Endothelial cell of umbilical vein (primary cell): Measurements from ENCODE around the gene RAP1GAP2. TPM values are rescaled to one million over a fixed set of nuclear protein-coding genes. Genes with fewer than 3 reads are reported as not detected.

Experiments
- BruUV-seq: library from RNA; stranded (reverse); fragments of 400-500 nt; replicated peaks from 2 replicates; lab custom pipeline; 2021; lab: Mats Ljungman, UMichigan
- CTCF ChIA-PET: fragments of 300-600, 350-600 bp; sonication (Branson Sonifier 250); formaldehyde crosslinking; loops from one replicate; lab custom pipeline; 2021; ENCODE audit warnings: antibody characterized with exemption, inconsistent platforms; lab: Charles Lee
- POLR2A ChIA-PET: fragments of 300-600, 350-600 bp; sonication (Branson Sonifier 250); formaldehyde crosslinking; loops from one replicate; lab custom pipeline; 2021; ENCODE audit warnings: antibody characterized with exemption, inconsistent platforms; lab: Charles Lee
- DNase-seq: peaks from one replicate; pipeline ENCODE4 v3.0.0-alpha.2; 2011; ENCODE audit warnings: low read depth, low spot score
- FAIRE-seq: peaks from 2 replicates; lab custom pipeline; 2011; peaks lifted over from hg19 to GRCh38; lab: Jason Lieb, UNC
- H2AFZ ChIP-seq: 2 replicates; pipeline ENCODE4 v1.6.0; 2012; ENCODE audit warnings: low read depth, low read length, control low read depth, inconsistent platforms
- H3K27ac ChIP-seq: 2 replicates; pipeline ENCODE4 v1.5.1; 2011; ENCODE audit warnings: low read depth, mild to moderate bottlenecking, control low read depth, low read length, moderate library complexity; ENCODE audit not compliant: insufficient read depth
- H3K27me3 ChIP-seq, 2 experiments: 2 replicates each; pipeline versions ENCODE4 v1.6.0 to v1.6.1; 2011; ENCODE audit warnings: low read length in 2 of 2, mixed read lengths in 1 of 2; ENCODE audit not compliant: control insufficient read depth in 2 of 2, insufficient read depth in 2 of 2
- H3K36me3 ChIP-seq, 2 experiments: 2 replicates in 1 of 2; 3 replicates in 1 of 2; pipeline ENCODE4 v1.5.1; 2011; ENCODE audit warnings: low read length in 2 of 2, mild to moderate bottlenecking in 1 of 2, moderate library complexity in 1 of 2; ENCODE audit not compliant: control insufficient read depth in 2 of 2, insufficient read depth in 2 of 2; ENCODE audit errors: extremely low read depth in 1 of 2
- H3K4me1 ChIP-seq: 3 replicates; pipeline ENCODE4 v1.5.1; 2011; ENCODE audit warnings: mild to moderate bottlenecking, low read length; ENCODE audit not compliant: control insufficient read depth, insufficient read depth; ENCODE audit errors: extremely low read depth
- H3K4me2 ChIP-seq: 2 replicates; pipeline ENCODE4 v1.6.1; 2011; ENCODE audit warnings: low read length, control low read depth, mixed read lengths; ENCODE audit not compliant: insufficient read depth
- H3K4me3 ChIP-seq, 3 experiments: fragments of 200-600 bp in 1 of 3; sonication (generic), shearing (Covaris generic) in 1 of 3; replicated peaks in 1 of 3; 2 replicates each; pipeline ENCODE4 v1.5.1; 2011 to 2016; ENCODE audit warnings: control low read depth in 3 of 3, low read length in 3 of 3, mild to moderate bottlenecking in 2 of 3, inconsistent platforms in 1 of 3, low read depth in 1 of 3, moderate library complexity in 1 of 3; ENCODE audit not compliant: insufficient read depth in 1 of 3
- H3K79me2 ChIP-seq: 2 replicates; pipeline ENCODE4 v1.6.0; 2012; ENCODE audit warnings: low read length, inconsistent platforms; ENCODE audit not compliant: control insufficient read depth, insufficient read depth
- H3K9ac ChIP-seq: replicated peaks from 2 replicates; pipeline ENCODE3; 2011; ENCODE audit warnings: low read length, control low read depth; ENCODE audit not compliant: insufficient read depth; ENCODE audit errors: extremely low read depth
- H3K9me1 ChIP-seq: replicated peaks from 3 replicates; pipeline ENCODE4 v1.6.0; 2011; ENCODE audit warnings: mild to moderate bottlenecking, low read length; ENCODE audit not compliant: control insufficient read depth, insufficient read depth; ENCODE audit errors: extremely low read depth
- H3K9me3 ChIP-seq: replicated peaks from 2 replicates; pipeline ENCODE4 v1.5.1; 2012; ENCODE audit warnings: low read length, inconsistent platforms; ENCODE audit not compliant: control insufficient read depth, insufficient read depth
- H4K20me1 ChIP-seq: replicated peaks from 2 replicates; pipeline ENCODE3; 2011; ENCODE audit warnings: mild to moderate bottlenecking, low read length; ENCODE audit not compliant: control insufficient read depth, insufficient read depth; ENCODE audit errors: extremely low read depth
- CTCF ChIP-seq, 2 donors: IDR thresholded peaks; 1 replicate in 1 of 2; 2 replicates in 1 of 2; pipeline ENCODE4 v1.5.1; 2011; ENCODE audit warnings: low read length in 2 of 2, mild to moderate bottlenecking in 2 of 2, moderate library complexity in 2 of 2, control low read depth in 1 of 2, inconsistent platforms in 1 of 2, low read depth in 1 of 2; ENCODE audit not compliant: insufficient read depth in 1 of 2; ENCODE audit errors: extremely low read depth in 1 of 2
- EZH2 ChIP-seq: IDR thresholded peaks from 2 replicates; pipeline ENCODE4 v1.6.1; 2012; ENCODE audit warnings: borderline replicate concordance, low read depth, mild to moderate bottlenecking, moderate library complexity, low read length, inconsistent platforms; ENCODE audit not compliant: severe bottlenecking
- FOS ChIP-seq: IDR thresholded peaks from 2 replicates; pipeline ENCODE4 v1.6.1; 2011; ENCODE audit warnings: mild to moderate bottlenecking, low read length, moderate library complexity, borderline replicate concordance; ENCODE audit not compliant: insufficient read depth
- GATA2 ChIP-seq: IDR thresholded peaks from 2 replicates; pipeline ENCODE4 v1.7.0; 2011; ENCODE audit warnings: low read depth, mild to moderate bottlenecking, moderate library complexity, mixed read lengths, low read length; ENCODE audit not compliant: insufficient read length, insufficient read depth
- JUN ChIP-seq: IDR thresholded peaks from 2 replicates; pipeline ENCODE4 v1.6.1; 2011; ENCODE audit warnings: borderline replicate concordance, low read depth; ENCODE audit not compliant: insufficient read length, insufficient read depth
- MAX ChIP-seq: IDR thresholded peaks from 2 replicates; pipeline ENCODE4 v1.6.1; 2011; ENCODE audit not compliant: insufficient read depth, insufficient read length
- MYC ChIP-seq: IDR thresholded peaks from one replicate; pipeline ENCODE4 v1.6.1; 2011; ENCODE audit warnings: mild to moderate bottlenecking, low read depth, low read length
- POLR2A ChIP-seq: IDR thresholded peaks from 2 replicates; pipeline ENCODE4 v1.6.1; 2012; ENCODE audit warnings: low read depth, mild to moderate bottlenecking, control low read depth, low read length
- POLR2AphosphoS5 ChIP-seq: IDR thresholded peaks from 2 replicates; pipeline ENCODE4 v1.6.1; 2012; ENCODE audit warnings: low read depth, mild to moderate bottlenecking, control low read depth, low read length, moderate library complexity; ENCODE audit not compliant: insufficient read depth
- dilution Hi-C: fragments of 300-500 bp; cut with MboI; formaldehyde crosslinking; loops from one replicate; pipeline ENCODE4 v1.15.0; 2019; ENCODE audit warnings: low sequenced_read_pairs; ENCODE audit not compliant: extremely low pct_ligation_motif_present
- intact Hi-C: fragments of 100-400 bp; cut with micrococcal nuclease; formaldehyde crosslinking; loops from one replicate; pipeline ENCODE4 v1.10.0; 2022
- polyA plus RNA-seq, 4 experiments: library from polyadenylated mRNA; depleted of rRNA in 3 of 4; stranded (reverse) in 3 of 4; unstranded in 1 of 4; fragments of >200 nt; gene quantifications; 2 replicates each; pipeline versions ENCODE4 v1.2.1 to v1.2.3, GENCODE V29; 2011 to 2012; ENCODE audit warnings: missing spikeins in 1 of 4
- total RNA-seq: library from RNA; stranded (reverse); gene quantifications from 2 replicates; pipeline ENCODE4 v1.2.3, GENCODE V29; 2021

The RAP1GAP2 gene
- total and polyA plus RNA-seq, 2 donors (not counting 3 experiments of a cell fraction or from before 2014, with no cell fraction given): 1.4 to 3.6 TPM

- ChIA-PET CTCF (interaction anchor here (1.2 kb wide), 1 partner anchor 19 kb away, joined by 4 read pairs; no protein-coding TSS in a partner anchor), POLR2A (no interaction called here)
- H3K9me1 ChIP-seq: no peaks in the 10 kb centered on the region
- intact Hi-C loops (no loop called here), dilution Hi-C loops (no loop called here)
- TF ChIP-seq POLR2AphosphoS5: no peak
- no peak for TF ChIP-seq MAX
- TF ChIP-seq MYC: no peak
- TF ChIP-seq CTCF (IDR thresholded peaks at IDR 0.05; ENCODE audit: extremely low read depth in 1 of 2, insufficient read depth in 1 of 2, low read depth in 1 of 2, low read length in 2 of 2): no peak
- TF ChIP-seq POLR2A: no peak
- no peak for TF ChIP-seq FOS
- no peak for TF ChIP-seq GATA2
- TF ChIP-seq EZH2: no peak
- no peak for TF ChIP-seq JUN
- FAIRE-seq (no peak), DNase-seq (no peak)
- no peak overlapping the region for H3K9ac ChIP-seq
- H3K4me3 ChIP-seq: no peak overlapping the region
- no peaks in the 10 kb centered on the region for H3K27me3 ChIP-seq
- H3K4me1 ChIP-seq: no peaks in the 10 kb centered on the region
- H3K9me3 ChIP-seq: no peaks in the 10 kb centered on the region
- no TSS peak for BruUV-seq
- H3K27ac ChIP-seq: no peak overlapping the region
- H4K20me1 ChIP-seq: no peaks in the 10 kb centered on the region
- no peak overlapping the region for H2AFZ ChIP-seq
- H3K79me2 ChIP-seq: no peaks in the 10 kb centered on the region
- H3K4me2 ChIP-seq: no peak overlapping the region
- no peaks in the 10 kb centered on the region for H3K36me3 ChIP-seq
These were observed 26.1 kb upstream of the RAP1GAP2 start for GRCh38 chr17:2770129-2770528.
